GM12873 (cell line): ENCODE measurements around the gene TJP2.

ENCODE experiments used
- TF ChIP-seq, protein P1 (sequence below): IDR thresholded peaks from 2 replicates; pipeline ENCODE4 v1.5.1; 2012; ENCODE audit warnings: low read depth, mild to moderate bottlenecking, moderate library complexity, low read length, control low read depth; ENCODE audit not compliant: insufficient read depth; ENCODE audit errors: missing control alignments

Gene TJP2

DNA sequence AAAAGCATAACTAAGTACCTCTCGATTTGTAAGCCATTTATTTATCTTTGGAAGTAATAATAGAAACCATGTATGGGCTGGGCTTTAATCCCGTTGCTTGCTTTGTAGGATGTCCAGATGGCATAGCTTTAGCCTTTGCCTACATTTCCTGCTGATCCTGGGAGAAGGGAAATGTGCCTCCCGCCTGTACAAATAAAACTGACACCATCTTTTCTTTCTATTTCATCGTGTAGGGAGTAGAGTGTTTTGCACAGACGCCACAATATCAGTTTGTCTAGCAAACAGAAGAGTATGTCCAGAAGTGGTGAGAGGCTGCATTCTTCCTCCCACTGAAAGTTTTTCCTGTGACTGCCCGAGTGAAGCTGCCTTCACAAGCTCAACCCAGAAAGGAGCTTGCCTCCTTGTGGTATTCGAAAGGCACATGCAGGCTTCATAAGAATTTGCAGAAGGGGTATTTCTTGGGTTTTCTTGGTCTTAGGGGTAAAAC is 24.7 kb upstream of the TJP2 start:
- TF ChIP-seq, protein P1, sequence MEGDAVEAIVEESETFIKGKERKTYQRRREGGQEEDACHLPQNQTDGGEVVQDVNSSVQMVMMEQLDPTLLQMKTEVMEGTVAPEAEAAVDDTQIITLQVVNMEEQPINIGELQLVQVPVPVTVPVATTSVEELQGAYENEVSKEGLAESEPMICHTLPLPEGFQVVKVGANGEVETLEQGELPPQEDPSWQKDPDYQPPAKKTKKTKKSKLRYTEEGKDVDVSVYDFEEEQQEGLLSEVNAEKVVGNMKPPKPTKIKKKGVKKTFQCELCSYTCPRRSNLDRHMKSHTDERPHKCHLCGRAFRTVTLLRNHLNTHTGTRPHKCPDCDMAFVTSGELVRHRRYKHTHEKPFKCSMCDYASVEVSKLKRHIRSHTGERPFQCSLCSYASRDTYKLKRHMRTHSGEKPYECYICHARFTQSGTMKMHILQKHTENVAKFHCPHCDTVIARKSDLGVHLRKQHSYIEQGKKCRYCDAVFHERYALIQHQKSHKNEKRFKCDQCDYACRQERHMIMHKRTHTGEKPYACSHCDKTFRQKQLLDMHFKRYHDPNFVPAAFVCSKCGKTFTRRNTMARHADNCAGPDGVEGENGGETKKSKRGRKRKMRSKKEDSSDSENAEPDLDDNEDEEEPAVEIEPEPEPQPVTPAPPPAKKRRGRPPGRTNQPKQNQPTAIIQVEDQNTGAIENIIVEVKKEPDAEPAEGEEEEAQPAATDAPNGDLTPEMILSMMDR, result no peak

DNA sequence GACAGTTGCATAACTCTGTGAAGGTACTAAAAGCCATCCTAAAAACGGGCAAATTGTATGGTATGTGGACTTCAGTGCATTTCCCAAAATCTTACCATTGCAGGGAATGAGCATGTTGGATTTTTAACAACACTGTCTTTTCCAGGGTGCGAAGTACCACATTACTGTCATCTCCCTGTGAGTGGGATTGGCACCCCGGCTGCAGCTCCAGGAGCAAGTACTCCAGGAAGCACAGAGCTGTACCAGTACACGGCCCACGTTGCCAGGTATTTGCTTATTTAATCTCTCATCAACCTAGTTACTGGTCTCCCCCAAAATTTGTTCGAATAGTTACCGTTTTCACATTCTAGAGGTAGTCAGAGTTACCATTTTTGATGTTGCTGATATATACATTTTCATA is 22.6 kb upstream of the TJP2 start:
- TF ChIP-seq, protein P1, result no peak

DNA sequence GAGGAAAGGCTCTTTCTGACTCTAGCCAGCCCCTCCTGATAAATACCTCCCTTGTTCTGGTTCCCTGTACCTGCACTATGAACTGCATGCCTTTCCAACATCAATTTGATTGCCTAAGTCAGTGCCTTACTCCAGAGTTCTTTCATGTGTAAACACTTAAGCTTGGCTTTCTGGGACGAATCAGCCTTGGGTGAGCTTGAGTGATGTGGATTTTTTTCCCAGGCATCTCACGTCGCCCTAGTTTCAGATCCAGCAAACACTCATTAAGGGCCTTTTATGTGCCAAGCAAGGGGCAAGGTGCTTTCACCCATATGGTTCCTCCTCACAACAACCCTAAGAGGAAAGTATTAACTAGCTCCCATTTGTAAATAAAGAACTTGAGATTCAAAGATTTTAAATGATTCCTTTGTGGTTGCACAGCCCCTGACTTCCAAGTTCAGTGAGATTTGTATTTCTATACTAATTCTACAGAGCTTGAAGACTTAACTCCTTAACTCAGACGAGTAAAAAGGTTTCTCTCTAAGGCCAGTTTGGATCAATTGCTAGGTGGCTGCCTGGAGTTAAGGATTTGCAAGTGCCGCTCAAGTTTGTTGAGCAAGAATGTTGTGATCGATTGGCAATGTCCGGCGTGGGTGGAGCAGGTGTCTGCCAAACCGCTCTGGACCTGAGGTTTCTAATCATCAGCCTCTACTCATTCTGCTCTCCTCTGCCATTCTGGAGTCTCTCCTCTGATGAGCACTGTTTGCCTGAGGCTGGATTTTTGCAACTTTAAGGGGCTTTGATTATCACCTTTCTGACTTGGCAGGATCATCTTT is 20.2 kb upstream of the TJP2 start:
- TF ChIP-seq, protein P1, result no peak

DNA sequence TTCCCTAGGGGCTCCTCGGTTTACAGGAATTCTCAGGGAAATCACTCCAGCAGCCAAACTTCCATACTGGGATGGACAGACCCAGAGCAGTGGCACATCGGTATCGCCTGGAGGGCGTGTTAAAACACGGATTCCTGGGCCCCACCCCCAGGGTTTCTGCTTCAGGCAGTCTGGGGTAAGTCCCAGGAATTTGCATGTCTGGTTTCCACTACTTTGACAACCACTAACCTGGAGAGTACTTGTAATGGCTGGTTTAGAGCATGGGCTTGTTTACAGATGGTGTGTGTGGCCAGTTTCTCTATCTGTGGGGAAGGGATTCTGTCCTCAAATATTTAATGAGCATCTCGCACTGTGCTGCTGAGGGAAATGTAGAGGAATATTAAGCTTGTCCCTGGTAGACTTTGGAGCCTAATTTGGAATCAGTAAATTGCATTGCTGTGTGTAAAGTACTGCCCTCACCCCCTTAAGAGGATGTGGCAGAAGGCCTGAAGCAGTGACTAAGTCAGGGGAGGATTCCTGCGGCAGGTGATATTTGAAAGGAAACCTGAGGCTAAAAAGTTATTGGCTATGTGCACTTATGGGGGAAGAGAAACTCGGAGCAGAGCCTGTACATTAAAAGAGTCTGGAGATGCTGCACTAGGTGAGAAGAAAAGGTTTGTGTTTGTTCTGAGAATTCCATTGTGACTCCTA is 18.6 kb upstream of the TJP2 start:
- TF ChIP-seq, protein P1, result no peak

DNA sequence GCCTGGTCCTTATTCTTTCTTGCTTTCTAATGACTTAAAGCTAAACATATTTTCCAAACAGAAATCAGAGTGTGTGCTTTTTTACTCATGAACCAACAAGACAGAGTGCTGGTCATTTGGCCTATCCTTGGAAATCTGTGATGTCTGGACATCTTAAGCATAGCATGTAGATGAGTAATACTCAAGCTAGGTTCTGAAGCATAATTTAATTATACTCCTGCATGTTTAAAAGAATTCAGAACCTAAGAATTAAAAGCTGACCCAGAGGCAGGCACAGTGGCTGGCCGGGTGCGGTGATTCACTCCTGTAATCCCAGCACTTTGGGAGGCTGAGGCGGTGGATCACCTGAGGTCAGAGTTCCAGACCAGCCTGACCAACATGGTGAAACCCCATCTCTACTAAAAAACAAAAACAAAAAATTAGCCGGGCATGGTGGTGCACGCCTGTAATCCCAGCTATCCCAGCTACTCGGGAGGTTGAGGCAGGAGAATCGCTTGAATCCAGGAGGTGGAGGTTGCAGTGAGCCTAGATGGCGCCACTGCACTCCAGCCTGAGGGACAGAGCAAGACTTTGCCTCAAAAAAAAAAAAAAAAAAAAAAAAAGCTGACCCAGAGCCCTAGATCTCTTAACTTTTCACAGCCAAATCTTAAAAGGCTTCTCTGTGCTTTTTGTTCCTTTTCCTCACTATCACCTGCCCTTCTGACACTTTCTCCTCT is 16.2 kb upstream of the TJP2 start:
- TF ChIP-seq, protein P1, result no peak

DNA sequence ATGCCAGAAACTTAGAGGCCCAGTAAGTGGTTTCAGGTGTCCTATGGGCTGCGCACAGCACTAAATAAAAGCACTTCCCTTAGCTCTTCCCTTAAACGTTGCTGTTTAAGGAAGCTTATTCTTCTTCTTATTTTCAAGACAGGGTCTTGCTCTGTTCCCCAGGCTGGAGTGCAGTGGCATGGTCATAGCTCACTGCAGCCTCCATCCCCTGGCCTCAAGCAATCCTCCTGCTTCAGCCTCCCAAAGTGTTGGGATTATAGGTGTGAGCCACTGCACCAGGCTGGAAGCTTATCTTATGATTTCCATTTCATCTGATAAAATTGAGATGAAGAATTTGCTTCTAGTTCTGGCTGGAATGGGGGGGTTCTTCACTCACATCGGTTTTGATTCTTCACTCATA is 15.6 kb upstream of the TJP2 start:
- TF ChIP-seq, protein P1, result no peak

DNA sequence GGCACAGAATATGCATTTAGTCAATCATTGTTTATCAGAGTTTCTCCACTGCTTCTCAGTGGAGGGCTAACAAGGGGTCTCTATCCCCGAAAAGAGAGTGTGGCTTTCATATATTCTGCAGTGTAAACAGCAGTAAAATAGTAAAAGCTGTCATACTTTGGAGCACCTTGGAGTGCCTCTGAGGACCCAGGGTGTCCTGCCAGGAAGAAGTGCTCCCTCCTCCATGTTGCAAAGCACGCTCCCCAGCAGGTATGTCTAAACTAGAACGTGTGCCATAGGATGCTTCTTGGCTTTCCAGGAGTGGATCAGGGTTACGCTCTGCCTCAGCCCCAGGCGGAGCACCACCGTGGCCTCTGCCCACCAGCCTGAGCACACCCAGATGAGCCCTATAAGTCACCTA is 8.5 kb upstream of the TJP2 start:
- TF ChIP-seq, protein P1, result no peak
